ENCODE measurements around the gene NOD2.

The NOD2 gene

DNA sequence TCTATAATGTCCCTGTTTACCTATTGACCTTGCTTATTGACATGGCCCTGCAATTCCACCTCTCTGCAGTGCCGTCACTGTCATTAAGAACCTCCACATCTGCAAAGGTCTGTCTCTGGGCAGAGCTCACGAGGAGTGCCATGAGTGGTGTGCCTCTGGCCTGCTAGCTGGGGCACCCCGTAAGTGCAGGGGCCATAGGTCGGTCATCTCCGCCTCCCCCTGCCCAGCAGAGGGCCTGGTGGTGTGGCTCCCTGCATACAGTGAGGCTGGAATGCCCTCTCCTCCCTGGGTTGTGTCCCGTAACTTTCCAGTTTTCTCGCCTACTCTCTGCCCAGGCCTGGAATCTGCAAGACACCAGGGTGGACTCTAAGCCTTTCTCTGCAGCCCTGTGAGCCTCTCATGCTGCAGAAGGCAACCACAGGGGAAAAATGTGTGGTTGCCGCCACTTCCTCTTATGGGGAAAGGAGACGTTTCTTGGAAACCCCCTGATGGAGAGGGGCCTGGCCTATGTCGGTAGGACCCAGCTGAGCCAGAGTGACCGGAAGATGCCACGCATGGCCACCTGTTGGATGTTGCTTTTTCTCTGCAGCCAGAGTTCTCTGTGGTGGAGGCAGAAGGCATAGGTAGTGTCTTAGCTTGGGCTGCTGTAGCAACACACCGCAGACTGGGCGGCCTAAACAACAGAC is 9.6 kb upstream of the NOD2 start:
- Histone ChIP-seq H3K4me3 (ENCODE audit: low read length) (no peak overlapping the region), H3K36me3 (ENCODE audit: control insufficient read depth, insufficient read depth, low read length, severe bottlenecking) (no peaks in the 10 kb centered on the region), H3K27me3 (replicated peaks; ENCODE audit: control insufficient read depth, insufficient read depth, low read length) (peaks cover 20% of the 10 kb centered on the region), H3K9me3 (ENCODE audit: control insufficient read depth, low read length) (no peaks in the 10 kb centered on the region), H3K4me1 (ENCODE audit: control insufficient read depth, insufficient read depth, low read length) (peaks cover 3% of the 10 kb centered on the region), H3K9ac (ENCODE audit: low read length) (no peak overlapping the region)
- DNase-seq (ENCODE audit: low read depth): no peak

DNA sequence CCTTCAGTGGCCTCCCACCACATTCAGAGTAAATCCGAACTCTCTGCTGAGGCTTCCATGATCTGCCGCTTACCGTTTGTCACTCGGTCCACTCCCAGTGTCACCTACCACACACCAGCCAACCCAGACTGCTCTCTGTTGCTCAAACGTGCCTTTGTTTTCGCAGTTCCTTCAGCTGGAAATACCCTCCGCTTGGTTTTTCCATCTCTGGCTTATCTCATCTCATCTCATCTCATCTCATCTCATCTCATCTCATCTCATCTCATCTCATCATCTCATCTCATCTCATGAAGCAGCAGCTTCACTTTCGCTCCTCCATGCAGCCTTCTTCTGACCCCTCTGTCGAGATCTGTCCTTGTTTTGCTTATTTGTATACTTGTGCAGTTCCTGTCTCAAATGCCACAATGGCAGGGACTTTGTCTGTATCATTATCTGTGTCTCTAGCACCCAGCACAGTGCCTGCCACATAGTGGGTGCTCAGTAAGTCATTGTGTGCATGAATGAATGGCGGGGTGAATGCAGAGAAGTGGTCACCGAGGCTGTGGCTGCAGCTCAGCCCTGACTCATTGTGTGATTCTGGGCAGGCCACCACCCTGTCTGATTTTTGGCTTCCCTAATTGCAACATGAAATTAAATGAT is 8.5 kb upstream of the NOD2 start:
- H3K4me3 ChIP-seq (ENCODE audit: low read length): no peak overlapping the region
- H3K4me1 ChIP-seq (ENCODE audit: control insufficient read depth, insufficient read depth, low read length): peaks cover 3% of the 10 kb centered on the region
- H3K9me3 ChIP-seq (ENCODE audit: control insufficient read depth, low read length): no peaks in the 10 kb centered on the region
- peaks cover 20% of the 10 kb centered on the region for H3K27me3 ChIP-seq (replicated peaks; ENCODE audit: control insufficient read depth, insufficient read depth, low read length)
- H3K36me3 ChIP-seq (ENCODE audit: control insufficient read depth, insufficient read depth, low read length, severe bottlenecking): no peaks in the 10 kb centered on the region
- DNase-seq (ENCODE audit: low read depth): no peak
- H3K9ac ChIP-seq (ENCODE audit: low read length): no peak overlapping the region

GRCh38 chr16:50685462-50686063 is 7.8 kb upstream of the NOD2 start:
- Histone ChIP-seq H3K27me3 (replicated peaks; ENCODE audit: control insufficient read depth, insufficient read depth, low read length) (peaks cover 20% of the 10 kb centered on the region), H3K4me1 (ENCODE audit: control insufficient read depth, insufficient read depth, low read length) (peaks cover 3% of the 10 kb centered on the region), H3K9me3 (ENCODE audit: control insufficient read depth, low read length) (no peaks in the 10 kb centered on the region), H3K9ac (ENCODE audit: low read length) (no peak overlapping the region), H3K4me3 (ENCODE audit: low read length) (no peak overlapping the region), H3K36me3 (ENCODE audit: control insufficient read depth, insufficient read depth, low read length, severe bottlenecking) (no peaks in the 10 kb centered on the region)
- no peak for DNase-seq (ENCODE audit: low read depth)

DNA sequence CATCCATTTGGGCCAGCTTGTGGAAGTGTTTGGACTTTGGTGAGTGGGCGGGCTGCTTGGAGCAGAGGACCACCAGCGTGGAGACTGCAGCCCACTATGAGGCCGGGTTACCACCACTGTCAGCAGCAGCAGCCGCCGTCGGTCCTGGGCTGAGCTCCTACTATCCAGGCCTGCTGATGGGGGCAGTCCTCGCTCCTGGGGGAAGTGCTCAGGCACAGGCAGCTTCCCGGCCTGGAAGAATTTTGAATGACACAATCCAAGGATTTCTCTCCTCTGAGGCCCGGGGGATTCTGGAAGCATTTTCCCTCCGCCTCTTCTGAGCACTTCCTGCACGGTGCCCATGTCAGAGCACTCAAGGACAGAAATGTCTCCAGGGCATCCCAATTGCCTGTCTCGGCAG is 5.3 kb upstream of the NOD2 start:
- H3K27me3 ChIP-seq (replicated peaks; ENCODE audit: control insufficient read depth, insufficient read depth, low read length): peaks cover 17% of the 10 kb centered on the region
- H3K9ac ChIP-seq (ENCODE audit: low read length): no peak overlapping the region
- peaks cover 3% of the 10 kb centered on the region for H3K4me1 ChIP-seq (ENCODE audit: control insufficient read depth, insufficient read depth, low read length)
- H3K36me3 ChIP-seq (ENCODE audit: control insufficient read depth, insufficient read depth, low read length, severe bottlenecking): no peaks in the 10 kb centered on the region
- no peak overlapping the region for H3K4me3 ChIP-seq (ENCODE audit: low read length)
- no peaks in the 10 kb centered on the region for H3K9me3 ChIP-seq (ENCODE audit: control insufficient read depth, low read length)
- DNase-seq (ENCODE audit: low read depth): no peak

DNA sequence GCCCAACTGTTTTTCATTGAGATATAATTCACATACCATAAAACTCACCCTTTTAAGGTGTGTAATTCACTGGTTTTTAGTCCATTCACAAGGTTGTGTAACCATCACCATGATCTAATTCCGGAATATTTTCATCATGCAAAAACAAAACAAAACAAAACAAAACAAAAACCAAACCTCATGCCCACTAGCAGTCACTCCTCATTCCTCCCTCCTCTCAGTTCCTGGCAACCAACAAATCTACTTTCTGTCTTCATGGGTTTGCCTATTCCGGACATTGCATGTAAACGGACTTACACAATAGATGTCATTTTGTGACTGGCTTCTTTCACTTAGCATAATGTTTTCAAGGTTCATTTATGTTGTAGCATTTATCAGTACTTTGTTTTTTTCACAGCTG is 4.5 kb upstream of the NOD2 start:
- Histone ChIP-seq H3K27me3 (replicated peaks; ENCODE audit: control insufficient read depth, insufficient read depth, low read length) (peaks cover 17% of the 10 kb centered on the region), H3K9me3 (ENCODE audit: control insufficient read depth, low read length) (no peaks in the 10 kb centered on the region), H3K36me3 (ENCODE audit: control insufficient read depth, insufficient read depth, low read length, severe bottlenecking) (no peaks in the 10 kb centered on the region), H3K4me3 (ENCODE audit: low read length) (no peak overlapping the region), H3K4me1 (ENCODE audit: control insufficient read depth, insufficient read depth, low read length) (peaks cover 3% of the 10 kb centered on the region), H3K9ac (ENCODE audit: low read length) (no peak overlapping the region)
- DNase-seq (ENCODE audit: low read depth): no peak

GRCh38 chr16:50690177-50690576 is 3.2 kb upstream of the NOD2 start:
- Histone ChIP-seq H3K9ac (ENCODE audit: low read length) (no peak overlapping the region), H3K27me3 (replicated peaks; ENCODE audit: control insufficient read depth, insufficient read depth, low read length) (peaks cover 20% of the 10 kb centered on the region), H3K36me3 (ENCODE audit: control insufficient read depth, insufficient read depth, low read length, severe bottlenecking) (no peaks in the 10 kb centered on the region), H3K4me1 (ENCODE audit: control insufficient read depth, insufficient read depth, low read length) (peaks cover 3% of the 10 kb centered on the region), H3K4me3 (ENCODE audit: low read length) (no peak overlapping the region), H3K9me3 (ENCODE audit: control insufficient read depth, low read length) (no peaks in the 10 kb centered on the region)
- DNase-seq (ENCODE audit: low read depth): no peak

DNA sequence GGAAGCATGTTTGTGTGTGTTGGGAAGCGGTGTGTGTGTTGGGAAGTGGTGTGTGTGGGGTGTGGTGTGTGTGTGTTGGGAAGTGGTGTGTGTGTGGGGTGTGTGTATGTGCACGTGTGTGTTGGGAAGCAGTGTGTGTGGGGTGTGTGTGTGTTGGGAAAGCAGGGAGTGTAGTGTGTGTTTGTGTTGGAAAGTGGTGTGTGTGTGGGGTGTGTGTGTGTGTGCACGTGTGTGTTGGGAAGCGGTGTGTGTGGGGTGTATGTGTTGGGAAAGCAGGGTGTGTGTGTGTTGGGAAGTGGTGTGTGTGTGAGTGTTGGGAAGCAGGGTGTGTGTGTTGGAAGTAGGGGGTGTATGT is 785 bp upstream of the NOD2 start:
- Histone ChIP-seq H3K9me3 (ENCODE audit: control insufficient read depth, low read length) (no peaks in the 10 kb centered on the region), H3K27me3 (replicated peaks; ENCODE audit: control insufficient read depth, insufficient read depth, low read length) (peaks cover 10% of the 10 kb centered on the region), H3K4me3 (ENCODE audit: low read length) (no peak overlapping the region), H3K4me1 (ENCODE audit: control insufficient read depth, insufficient read depth, low read length) (peaks cover 21% of the 10 kb centered on the region), H3K36me3 (ENCODE audit: control insufficient read depth, insufficient read depth, low read length, severe bottlenecking) (no peaks in the 10 kb centered on the region), H3K9ac (ENCODE audit: low read length) (no peak overlapping the region)
- DNase-seq (ENCODE audit: low read depth): no peak

DNA sequence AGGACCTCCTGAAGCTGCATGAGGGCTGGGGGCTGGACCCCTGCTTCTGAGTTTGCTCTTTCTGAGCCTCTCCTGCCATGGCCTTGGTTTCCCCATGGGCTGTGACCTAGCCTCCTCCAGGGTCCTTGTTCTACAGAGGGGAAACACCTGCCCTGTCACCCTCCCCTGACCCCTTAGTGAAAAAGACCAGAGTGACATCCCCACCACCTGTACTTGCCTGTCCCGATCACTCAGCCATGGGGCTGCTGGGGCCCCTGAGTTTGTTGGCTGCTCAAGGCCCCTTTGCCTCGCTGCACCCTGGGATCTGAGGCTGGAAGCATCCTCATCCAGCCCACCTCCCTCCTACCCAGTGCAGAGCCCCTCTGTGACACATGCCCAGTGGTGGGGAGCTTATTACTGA is 800 bp downstream of the NOD2 start:
- Histone ChIP-seq H3K4me1 (ENCODE audit: control insufficient read depth, insufficient read depth, low read length) (peaks cover 33% of the 10 kb centered on the region), H3K36me3 (ENCODE audit: control insufficient read depth, insufficient read depth, low read length, severe bottlenecking) (no peaks in the 10 kb centered on the region), H3K4me3 (ENCODE audit: low read length) (no peak overlapping the region), H3K27me3 (replicated peaks; ENCODE audit: control insufficient read depth, insufficient read depth, low read length) (peaks cover 7% of the 10 kb centered on the region), H3K9ac (ENCODE audit: low read length) (no peak overlapping the region), H3K9me3 (ENCODE audit: control insufficient read depth, low read length) (no peaks in the 10 kb centered on the region)
- no peak for DNase-seq (ENCODE audit: low read depth)

DNA sequence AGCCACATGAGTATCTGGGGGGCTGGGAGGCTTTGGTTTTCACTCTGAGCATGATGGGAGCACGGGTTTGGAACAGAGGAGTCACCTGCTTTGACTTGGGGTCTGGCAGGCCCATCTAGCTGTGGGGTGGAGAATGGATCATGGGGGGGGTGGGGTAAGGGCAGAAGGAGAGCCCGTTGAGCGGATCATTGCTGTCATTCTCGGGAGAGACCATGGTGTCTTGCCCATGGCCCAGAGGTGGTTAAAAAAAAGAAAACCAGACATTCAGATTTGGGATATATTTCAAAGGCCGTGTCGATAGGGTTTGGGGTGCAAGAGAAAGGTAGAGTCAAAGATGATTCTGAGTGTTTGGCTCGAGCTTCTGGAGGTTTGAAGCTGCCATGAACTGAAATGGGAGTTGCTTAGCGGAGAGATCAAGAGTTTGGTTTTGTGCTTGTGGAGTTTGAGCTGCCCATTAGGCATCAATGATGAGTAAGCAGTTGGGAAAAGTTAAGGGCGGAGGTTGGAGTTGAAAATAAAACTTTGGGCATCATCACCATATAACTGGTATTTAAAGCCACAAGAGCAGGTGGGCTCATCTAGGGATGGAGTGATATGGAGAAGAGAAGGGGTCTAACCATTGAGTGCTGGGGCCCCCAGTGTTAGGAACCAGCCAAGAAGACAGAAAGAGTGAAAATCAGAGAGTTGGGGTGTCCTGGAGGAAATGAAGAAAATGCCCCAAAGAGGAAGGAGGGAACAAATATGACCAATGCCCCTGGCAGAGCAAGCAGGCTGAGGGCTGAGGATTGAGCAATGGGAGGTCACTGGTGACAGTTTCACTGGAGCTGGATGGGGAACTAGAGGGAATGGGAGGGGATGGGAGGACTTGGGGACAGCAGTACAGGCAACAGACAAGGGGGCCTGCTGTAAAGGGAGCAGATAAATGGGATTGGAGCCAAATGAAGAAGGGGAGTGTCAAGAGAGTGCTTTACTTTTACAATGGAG is 1.9 kb downstream of the NOD2 start:
- no peaks in the 10 kb centered on the region for H3K36me3 ChIP-seq (ENCODE audit: control insufficient read depth, insufficient read depth, low read length, severe bottlenecking)
- peaks cover 41% of the 10 kb centered on the region for H3K4me1 ChIP-seq (ENCODE audit: control insufficient read depth, insufficient read depth, low read length)
- DNase-seq (ENCODE audit: low read depth): no peak
- peaks cover 7% of the 10 kb centered on the region for H3K27me3 ChIP-seq (replicated peaks; ENCODE audit: control insufficient read depth, insufficient read depth, low read length)
- no peak overlapping the region for H3K4me3 ChIP-seq (ENCODE audit: low read length)
- H3K9me3 ChIP-seq (ENCODE audit: control insufficient read depth, low read length): no peaks in the 10 kb centered on the region
- no peak overlapping the region for H3K9ac ChIP-seq (ENCODE audit: low read length)

- no peak for DNase-seq (ENCODE audit: low read depth)
- Histone ChIP-seq H3K4me3 (ENCODE audit: low read length) (no peak overlapping the region), H3K9me3 (ENCODE audit: control insufficient read depth, low read length) (no peaks in the 10 kb centered on the region), H3K9ac (ENCODE audit: low read length) (no peak overlapping the region), H3K4me1 (ENCODE audit: control insufficient read depth, insufficient read depth, low read length) (peaks cover 41% of the 10 kb centered on the region), H3K27me3 (replicated peaks; ENCODE audit: control insufficient read depth, insufficient read depth, low read length) (peaks cover 7% of the 10 kb centered on the region), H3K36me3 (ENCODE audit: control insufficient read depth, insufficient read depth, low read length, severe bottlenecking) (no peaks in the 10 kb centered on the region)
Observed at GRCh38 chr16:50696126-50696525, 2.7 kb downstream of the NOD2 start.
